Frontal cortex (tissue), 4 donors: ENCODE results near the gene ACSF3. TPM values are rescaled to one million over a fixed set of nuclear protein-coding genes. Genes with fewer than 3 reads are reported as not detected.
"Not testable (repeated sequence)": the region's sequence is repeated elsewhere in the genome, so short reads cannot be mapped to it uniquely, and the experiment has no call there.

Experiments
- DNase-seq, 2 donors: peaks; one replicate each; pipeline ENCODE4 v3.0.0; 2012; ENCODE audit warnings: low spot score in 2 of 2
- FAIRE-seq: peaks from 2 replicates; lab custom pipeline; 2012; peaks lifted over from hg19 to GRCh38; lab: Jason Lieb, UNC
- total RNA-seq: library from RNA; depleted of rRNA; stranded (reverse); fragments of >200 nt; gene quantifications from one replicate; pipeline ENCODE4 v1.2.3, GENCODE V29; 2014
- donor health status: control.
- donor health status: control.
- donor health status: control.

The ACSF3 gene
- total RNA-seq, 1 donor from 2014 or later, result 9.0 TPM

DNA sequence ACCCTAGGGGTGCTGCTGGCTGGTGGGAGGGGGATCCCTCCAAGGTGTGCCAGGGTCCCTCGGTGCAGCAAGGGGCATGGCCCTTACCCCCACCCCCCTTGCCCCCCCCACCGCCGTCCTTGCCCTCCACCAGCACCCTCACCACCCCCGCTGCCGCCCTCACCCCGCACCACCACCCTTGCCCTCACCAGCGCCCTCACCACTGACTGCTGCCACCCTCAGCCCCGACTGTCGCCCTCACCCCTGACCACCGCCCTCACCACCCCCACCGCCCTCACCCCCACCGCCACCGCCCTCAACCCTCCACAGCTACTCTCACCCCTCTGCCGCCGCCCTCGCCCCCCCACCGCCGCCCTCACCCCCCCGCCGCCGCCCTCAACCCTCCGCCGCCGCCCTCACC is 23.1 kb upstream of the ACSF3 start:
- DNase-seq, result no peak
- no peak for FAIRE-seq

DNA sequence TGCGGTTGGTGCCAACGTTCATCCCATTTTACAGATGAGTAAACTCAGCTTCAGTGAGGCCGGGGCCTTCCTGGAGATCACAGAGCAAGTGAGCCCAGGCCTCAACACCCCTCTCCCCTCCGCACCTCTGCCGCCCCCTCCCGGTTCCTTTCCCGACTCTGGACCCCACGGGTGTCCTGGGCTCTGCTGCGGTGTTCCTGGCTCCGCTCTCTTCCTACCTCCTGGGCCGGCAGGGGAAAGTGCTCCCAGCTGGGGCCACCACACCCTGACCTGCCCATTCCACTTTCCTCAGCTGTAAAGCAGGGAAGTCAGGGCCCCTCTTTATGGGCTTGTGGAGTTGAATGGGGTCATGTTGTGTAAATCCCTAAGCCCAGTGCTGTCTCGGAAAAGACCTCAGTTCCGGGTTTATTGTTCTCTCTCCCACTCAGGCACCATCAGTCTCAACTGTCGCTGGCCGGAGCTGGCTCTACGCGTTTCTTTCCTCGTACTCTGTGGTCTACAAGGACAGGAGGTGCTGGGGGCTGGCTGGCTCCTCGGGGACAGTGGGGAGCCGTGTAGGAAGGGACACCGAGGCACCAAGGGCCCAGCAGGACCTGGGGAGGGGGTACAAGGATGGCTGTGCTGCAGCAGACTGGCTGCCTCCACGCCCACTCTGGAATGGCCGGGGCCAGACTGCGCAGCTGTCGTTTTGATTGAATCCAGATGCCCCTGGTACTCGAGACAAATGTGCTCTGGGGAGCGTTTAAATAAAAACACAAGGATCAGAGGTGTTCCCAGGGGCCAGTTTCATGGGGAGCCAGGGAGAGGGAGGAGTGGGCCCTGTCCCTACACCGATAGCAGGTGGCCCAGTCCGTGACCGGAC is 21.7 kb upstream of the ACSF3 start:
- FAIRE-seq, result no peak
- no peak for DNase-seq

DNA sequence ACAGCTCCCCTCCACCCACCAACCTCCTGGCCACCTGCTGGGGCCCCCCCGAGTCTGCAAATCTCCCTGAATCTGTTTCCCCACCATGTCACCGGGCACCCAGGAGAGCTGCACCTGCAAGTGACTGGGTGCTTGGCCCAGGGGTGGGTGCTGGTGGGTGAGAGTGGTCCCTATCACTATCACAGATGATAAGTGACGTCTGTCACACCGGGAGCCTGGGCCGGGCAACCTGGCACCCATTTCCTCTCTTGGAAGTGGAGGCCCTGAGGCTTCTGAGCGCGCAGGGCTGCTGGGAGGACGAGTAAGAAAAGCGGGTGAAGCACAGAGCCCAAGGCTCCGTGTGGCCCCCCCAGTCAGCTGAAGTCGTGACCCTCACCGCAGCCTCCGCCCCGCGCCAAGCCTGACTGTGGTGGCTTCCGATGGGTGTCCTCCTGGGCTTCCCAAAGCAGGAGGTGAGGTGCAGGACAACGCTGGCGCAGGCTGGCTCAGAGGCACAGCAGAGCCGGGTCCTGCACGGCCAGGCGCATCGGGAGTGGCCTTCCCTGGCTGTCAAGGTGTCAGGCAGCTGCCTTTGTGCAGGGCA is 21.0 kb upstream of the ACSF3 start:
- FAIRE-seq, result no peak

DNA sequence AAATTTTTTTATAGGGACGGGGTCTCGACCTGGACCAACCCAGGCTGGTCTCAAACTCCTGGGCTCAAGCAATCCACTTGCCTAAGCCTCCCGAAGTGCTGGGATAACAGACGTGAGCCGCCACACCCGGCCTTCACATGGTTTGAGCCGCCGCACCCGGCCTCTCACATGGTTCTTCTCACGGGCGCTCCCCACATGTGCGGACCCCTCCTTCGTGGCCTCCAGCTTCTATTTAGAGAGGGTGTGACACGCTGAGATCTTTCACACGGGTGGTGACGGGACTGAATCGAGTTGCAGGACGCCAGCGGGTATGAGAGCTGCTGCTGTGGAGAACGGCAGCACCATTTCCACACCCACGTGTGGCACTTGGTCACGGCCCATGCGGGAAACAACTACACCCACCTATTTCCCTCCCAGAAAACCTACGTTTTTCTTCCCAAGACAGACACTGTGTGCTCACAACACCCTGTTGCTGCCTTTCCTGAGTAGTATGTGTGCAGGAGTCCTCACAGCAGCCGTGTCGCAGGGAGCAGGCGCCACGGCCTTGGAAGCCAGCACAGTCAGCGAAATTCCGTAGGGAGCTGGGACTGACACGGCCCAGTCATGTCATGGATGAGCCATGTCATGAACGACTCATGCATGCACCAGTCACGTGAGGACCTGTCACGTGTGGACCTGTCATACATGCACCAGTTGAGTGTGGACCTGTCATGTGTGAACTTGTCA is 20.1 kb upstream of the ACSF3 start:
- DNase-seq, result no peak
- no peak for FAIRE-seq

More for the DNA sequence above, 21.0 kb upstream of the ACSF3 start:
- DNase-seq, result no peak

DNA sequence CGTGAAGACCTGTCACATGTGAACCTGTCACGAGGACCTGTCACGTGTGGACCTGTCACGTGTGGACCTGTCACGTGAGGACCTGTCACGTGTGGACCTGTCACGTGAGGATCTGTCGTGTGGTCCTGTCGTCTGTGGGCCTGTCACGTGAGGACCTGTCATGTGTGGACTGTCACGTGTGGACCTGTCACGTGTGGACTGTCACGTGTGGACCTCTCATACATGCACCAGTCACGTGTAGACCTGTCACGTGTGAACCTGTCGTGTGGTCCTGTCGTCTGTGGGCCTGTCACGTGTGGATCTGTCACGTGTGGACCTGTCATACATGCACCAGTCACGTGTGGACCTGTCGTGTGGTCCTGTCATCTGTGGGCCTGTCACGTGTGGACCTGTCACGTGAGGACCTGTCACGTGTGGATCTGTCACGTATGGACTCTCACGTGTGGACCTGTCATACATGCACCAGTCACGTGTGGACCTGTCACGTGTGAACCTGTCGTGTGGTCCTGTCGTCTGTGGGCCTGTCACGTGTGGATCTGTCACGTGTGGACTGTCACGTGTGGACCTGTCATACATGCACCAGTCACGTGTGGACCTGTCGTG is 19.5 kb upstream of the ACSF3 start:
- not testable (repeated sequence) for FAIRE-seq, DNase-seq

DNA sequence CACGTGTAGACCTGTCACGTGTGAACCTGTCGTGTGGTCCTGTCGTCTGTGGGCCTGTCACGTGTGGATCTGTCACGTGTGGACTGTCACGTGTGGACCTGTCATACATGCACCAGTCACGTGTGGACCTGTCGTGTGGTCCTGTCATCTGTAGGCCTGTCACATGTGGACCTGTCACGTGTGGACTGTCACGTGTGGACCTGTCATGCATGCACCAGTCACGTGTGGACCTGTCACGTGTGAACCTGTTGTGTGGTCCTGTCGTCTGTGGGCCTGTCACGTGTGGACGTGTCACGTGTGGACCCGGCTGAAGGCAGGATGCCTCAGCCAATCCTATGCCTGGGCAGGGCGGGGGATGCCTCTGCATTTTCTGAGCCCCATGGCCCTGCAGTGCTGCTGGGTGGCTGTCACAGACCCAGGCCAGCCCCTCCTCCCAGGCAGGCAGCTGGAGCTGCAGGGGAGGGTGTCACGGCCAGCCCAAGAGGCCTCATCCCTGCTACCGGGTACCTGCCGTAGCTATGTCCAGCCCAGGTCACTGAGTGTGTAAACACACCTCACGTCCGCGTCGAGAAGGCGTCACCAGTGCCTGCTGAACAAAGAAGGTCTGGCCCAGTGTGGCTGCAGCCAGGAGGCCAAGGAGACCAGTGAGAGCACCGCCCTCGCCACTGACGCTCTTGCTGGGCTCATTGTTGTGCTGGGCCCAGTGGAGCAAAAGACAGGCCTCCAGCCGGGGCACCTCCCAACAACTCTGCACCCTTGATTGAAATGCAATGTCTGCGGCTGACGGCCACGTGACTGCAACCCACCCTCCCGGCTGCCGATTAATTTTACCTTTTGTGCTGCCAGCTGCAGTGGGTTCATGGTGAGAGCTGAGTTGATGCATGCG is 18.6 kb upstream of the ACSF3 start:
- DNase-seq (no peak), FAIRE-seq (no peak)

DNA sequence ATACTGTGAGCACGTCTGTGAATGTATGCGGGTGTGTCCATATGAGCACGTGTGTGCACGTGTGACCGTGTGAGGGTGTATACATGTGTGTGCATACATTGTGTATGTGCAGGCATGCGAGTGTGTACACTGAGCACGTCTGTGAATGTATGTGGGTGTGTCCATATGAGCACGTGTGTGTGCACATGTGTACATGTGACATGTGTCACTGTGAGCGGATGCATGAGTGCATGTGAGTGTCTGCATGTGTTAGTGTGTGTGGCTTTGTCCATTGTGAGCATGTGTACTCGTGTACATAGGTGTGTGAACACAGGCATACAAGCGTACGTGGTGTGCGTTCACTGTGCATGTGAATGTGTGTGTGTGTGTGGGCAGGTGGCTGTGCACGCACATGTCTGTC is 17.5 kb upstream of the ACSF3 start:
- FAIRE-seq, result no peak
- DNase-seq, result no peak

DNA sequence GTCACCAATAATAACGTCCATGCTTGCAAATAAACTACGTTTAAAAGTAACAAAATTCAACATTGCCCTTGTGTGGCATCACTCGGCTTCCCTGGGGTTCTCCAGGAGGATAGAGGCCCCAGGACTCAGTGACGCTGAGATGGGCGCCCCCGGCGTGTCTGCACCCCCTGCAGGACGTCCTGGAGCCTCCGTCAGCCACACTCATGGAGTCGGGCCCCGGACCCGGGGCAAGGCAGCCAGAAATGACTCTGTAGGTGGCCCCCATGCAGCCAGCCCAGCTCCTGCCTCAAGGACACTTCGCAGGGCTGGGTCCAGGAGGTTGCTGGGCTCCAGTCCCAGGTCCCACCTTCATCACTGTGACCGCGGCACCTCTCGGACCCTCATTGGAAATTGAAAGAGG is 16.6 kb upstream of the ACSF3 start:
- DNase-seq (no peak), FAIRE-seq (no peak)

DNA sequence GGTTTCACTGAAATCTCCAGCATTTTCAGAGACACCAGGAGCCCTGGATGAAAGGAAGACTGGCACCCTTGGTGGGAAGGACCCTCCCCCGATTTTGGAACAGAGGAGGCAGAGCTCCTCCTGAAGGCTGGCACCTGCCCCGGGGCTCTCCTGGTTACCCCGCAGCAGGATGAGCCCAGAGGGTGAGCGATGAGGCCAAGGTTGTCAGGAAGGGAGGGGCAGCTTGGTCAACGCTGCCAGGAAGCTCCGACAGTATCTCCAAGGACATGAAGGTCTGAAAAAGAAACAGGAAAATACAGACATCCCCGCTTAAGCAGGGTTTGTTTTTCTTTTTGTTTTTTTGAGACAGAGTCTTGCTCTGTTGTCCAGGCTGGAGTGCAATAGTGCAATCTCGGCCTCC is 15.5 kb upstream of the ACSF3 start:
- DNase-seq (no peak), FAIRE-seq (no peak)

DNA sequence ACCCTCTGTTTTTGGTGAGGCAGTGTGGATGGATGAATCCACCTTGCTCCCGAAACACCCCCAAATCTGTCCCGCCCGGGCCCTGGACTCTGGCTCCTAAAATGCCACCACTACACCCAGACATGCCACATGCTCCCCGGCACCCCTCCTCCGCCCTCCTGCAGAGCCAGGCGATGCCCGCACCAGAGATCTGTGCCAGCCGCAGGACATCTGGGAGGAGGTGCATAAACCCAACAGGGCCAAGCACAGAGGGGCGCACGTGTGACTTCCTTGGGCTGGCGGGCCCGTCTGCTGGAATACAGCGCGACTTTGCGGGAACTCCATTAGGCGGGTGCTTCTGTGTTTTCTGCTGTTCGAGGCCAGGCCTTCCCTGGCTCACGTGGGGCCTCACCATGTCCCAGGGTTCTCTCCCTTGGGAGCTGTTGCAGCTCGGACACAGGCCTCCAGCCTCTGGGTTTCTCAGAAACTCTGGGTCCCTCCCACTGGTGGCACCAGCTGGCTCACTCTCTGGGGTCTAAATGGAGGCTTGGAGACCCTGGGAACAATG is 14.1 kb upstream of the ACSF3 start:
- no peak for FAIRE-seq
- no peak for DNase-seq

DNA sequence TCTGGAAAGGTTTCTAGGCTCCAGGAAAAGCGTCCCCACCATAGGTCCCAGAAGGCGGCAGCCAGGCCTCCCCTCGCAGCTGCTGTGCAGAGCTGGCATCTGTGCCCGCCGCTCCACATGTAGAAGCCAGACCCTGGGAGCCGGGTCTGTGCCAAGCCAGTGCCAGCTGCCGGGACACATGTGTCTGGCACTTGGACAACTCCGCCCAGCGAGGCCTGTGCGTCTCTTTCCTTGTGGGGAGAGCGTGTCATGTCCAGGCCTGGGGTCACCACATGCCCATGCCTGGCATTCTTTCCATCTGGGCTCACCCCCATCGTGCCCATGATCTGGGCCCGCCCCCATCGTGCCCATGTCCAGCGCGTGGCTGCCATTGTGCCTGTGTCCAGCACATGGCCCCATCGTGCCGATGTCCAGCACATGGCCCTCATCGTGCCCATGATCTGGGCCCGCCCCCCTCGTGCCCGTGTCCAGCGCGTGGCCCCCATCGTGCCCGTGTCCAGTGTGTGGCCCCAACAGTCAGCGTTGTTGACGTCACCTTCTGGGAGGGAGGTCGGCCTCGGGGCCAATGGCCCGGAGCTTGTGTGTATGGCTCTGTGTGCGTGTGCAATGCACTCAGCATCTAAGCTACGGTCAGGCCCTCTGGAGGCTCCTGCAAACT is 13.3 kb upstream of the ACSF3 start:
- FAIRE-seq (no peak), DNase-seq (no peak)

DNA sequence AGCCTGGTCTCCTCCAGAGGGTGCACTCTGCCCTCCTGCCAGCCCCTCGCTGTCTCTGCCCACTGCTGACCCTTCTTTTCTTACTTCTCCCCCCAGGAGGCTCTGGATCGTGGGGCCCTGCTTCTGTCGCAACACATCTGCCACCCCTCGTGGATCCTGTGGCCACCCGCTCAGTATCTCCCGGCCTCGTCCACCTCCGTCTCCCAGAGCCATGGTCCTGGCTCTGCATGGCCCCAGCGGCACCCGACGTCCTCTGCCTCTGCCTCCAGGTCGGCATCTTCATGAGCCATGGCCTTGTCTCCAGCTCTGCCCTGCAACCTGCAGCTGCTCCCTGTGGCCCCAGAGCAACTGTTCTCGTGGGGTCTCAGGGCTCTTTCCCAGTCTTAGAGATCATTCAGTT is 12.1 kb upstream of the ACSF3 start:
- FAIRE-seq, result no peak
- no peak for DNase-seq

DNA sequence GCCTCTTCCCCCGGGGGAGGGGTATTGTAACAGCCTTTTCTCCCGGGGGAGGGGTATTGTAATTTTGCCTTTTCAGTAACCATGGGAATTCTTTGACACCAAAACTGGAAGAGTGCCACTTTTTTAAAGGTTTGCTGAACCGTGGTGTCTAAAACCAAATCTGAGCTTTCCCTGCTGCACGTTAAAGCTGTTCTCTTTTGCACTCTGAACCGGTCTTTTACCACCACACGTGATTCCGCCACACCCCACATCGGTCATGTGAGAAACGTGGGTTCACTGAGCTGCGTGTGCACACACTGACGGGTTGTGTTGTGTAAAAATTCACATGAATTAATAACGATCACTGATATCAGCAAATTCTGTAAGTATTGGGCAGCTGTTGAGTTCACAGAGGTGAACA is 9.2 kb upstream of the ACSF3 start:
- FAIRE-seq (no peak), DNase-seq (no peak)

DNA sequence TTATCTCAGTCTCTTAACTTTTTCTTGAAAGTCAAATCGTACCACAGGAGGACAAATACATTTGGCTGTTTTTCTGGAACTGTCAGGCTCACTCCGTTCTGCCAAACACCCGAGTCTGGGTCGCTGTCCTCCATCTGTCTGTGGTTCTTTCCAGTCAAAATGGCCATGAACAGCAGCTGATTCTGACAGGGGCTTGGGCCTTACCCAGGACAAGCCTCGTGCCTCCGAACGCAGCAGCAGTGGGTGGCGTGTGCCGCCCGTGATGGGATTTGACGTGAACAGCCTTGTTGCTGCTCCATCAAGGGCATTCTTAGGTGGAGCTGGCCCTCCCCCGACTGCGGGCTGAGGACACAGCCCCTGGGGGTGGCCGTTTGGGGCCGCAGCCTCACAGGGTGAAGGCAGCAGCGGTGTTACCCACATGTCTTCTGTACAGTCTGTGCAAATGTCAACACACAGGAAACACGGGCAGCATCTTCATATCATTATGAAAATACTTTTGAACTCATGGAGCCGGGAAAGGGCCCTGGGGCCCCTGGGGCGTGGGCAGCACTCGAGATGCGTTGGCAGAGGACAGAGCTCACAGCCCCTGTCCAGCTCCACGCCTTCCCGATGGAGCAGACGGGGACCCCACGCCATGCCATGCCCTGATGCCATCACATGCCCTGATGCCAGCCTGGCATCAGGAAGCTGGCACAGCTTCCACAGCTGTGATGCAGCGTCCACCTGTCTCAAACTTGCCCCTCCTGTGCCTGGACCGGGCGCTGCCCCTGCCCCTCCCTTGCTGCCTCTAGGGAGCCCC is 8.6 kb upstream of the ACSF3 start:
- no peak for FAIRE-seq
- DNase-seq, result no peak

DNA sequence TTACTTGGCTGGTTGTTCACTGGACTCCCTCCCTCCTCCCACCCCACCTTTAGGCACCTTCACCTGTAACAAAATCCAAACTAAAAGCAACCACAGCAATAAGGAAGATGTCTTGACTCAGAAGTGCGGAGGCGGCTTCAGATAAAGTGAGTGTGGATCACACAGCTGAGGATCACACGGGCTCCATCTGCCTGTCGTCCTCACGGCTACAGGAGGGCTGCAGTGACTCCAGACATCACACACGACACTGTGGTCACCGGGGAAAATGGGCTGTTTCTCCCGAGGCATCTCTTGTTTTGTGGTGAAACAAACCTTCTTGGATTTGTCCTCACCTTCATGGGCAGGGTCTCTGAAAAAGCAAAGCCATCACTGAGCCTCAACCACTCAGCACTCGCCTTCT is 7.9 kb upstream of the ACSF3 start:
- DNase-seq (no peak), FAIRE-seq (no peak)

DNA sequence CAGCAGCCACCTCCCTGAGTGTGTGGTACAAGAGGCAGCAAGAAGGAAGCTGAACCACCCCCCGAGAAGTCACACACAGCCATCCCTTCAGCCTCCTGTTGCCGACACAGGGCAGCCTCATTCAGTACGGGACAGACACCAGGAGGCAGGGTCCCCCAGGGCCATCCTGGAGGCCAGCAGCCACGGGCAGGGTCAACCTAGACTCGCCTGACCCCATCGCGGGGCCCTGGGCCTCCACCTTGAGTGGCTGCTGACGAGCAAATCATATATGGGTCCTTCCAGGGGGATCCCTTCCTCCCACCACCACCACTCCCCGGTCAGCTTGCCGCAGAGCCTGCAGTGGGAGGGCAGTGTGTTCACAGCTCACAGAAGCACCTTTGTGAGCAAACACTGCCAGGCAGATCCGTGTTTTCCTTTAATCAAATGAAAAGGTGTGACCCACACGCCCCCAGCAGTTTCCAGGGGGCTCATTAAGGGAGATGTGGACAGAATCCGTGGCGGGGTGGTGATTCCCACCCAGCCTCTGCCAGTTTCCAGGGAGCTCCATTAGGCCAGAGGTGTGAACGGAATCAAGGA is 5.6 kb upstream of the ACSF3 start:
- no peak for DNase-seq
- no peak for FAIRE-seq

DNA sequence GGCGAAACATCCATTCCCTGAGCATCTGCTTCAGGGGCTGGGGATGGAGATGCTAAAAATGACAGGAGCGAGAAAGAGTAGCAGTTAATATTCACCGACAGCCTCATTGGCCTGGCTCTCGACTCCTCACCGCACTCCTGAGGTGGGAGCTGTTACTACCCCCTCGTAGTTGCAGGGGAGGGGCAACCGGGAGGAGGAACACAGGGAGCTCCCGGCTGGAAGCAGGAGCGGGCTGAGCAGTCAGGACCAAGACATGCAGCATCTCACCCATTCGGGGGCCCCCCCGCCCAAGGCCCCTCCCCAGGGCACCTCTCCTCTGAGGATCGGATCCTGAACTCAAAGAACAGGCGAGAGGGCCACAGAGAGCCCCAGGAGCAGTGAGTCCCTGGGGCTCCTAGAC is 4.5 kb upstream of the ACSF3 start:
- FAIRE-seq (no peak), DNase-seq (no peak)

DNA sequence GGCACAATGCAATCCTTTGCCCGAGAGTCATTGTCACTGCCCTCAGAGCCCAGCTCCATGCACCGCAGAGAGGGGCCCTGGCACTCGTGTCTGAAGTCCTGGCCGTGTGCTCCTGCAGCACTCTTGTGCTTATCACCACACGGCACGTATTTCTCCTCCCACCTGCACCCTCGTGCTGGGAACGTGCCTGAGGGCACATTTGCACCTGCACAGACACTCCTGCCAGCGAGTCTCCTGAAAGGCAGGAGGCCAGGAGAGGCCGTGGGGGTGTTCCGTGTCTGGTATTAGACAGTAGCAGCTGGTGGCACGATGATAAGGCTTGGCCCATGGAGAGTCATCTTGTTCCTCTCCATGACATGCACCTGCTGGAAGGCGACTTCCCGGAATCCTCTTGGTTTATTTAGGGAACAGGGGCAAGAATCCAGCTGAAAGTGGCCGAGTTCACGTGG is 3.4 kb upstream of the ACSF3 start:
- FAIRE-seq, result no peak
- DNase-seq, result no peak
